Skeletal muscle cell (primary cell): Measurements from ENCODE around the gene SKP1.
A peak's percentile ranks its signal among the peaks of the same experiment; 100 is the strongest.
"Not testable (repeated sequence)": the region's sequence is repeated elsewhere in the genome, so short reads cannot be mapped to it uniquely, and the experiment has no call there.

ENCODE experiments used
- DNase-seq: peaks from one replicate; pipeline ENCODE4 v3.0.0-alpha.2; 2010; ENCODE audit warnings: low read depth
- H3K4me3 ChIP-seq: 2 replicates; pipeline ENCODE4 v1.5.1; 2011; ENCODE audit warnings: low read depth, mild to moderate bottlenecking, control low read depth, low read length, moderate library complexity

The SKP1 gene

DNA sequence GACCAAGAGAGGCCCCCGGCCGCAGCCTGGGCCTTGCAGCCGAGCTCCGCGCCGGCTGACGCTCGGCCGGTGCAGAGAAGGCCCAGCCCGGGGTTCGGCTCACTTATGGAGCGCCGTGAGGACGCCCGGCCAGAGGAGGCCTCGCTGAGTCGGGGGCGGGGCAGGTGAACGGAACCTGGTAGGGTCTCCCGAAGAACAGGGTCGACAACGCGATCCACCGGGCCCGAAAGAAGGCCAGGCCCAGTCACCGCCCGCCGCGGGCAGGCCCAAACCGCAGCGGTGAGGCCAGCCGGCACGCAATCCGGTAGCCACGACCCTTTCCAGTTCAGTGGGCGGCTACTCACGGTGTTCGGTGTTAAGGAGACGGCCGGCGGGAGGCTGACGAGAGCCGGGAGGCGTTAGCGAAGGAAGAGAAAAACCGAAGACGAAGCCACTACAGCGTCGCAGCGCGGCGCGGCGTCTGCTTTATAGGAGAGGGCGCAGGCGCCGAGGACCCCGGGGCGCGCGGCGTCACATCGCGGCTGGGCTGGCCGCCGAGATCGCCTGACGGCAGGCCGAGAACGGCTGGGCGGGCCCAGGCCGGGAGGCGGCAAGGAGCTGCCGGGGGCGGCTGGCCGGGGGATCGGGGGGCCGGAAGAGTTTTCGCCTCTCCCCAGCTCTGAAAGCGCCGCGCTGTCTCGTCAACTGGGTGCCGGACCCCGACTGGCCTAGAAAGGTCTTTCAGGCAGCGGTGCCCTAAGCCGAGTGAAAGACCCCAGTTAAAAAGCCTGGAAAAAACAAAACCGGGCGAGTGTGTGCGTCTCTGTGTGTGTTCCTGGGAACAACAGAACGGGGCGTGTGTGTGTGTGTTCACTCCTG, at the start of gene SKP1:
SKP1 (minus strand) TSS at position 440 of the 858 bp plus-strand sequence. CDS start 2,928 bp downstream, outside the sequence.
- DNase-seq: peak; percentile 31
- peak within 1 kb of the TSS; percentile 80 for H3K4me3 ChIP-seq

DNA sequence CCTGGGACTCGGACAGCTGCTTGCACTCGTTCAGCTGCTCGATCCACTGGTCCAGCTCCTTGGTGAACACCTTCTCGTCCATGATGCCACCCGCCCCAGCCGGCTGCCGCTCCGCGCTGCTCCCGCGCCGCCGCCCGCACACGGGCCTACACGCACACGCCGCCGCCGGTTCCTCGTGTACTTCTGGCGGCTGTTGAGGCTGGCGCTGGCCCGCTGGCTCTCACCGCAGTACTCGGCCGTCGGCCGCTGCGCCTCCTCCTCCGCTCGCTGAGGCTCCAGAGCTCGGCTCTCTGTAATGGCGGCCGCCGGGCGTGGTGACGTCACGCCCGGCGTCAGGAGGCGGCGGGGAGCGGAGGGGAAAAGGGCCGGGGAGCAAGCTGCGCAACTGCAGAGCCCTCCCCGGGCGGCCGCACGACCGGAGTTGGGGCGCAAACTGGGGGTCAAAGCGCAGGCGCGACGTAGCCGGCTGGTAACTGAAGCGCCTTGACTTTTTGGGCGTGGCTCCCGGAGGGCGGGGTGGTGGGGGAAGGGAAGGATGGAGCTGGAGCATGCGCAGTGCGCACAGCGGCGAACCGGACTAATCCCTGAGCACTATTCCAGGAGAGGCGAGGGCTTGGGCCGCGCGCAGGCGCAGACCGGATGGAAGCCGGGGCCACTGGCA, 49.2 kb upstream of the SKP1 start, which contains the start of gene PPP2CA:
PPP2CA (minus strand) TSS at position 294 of the 661 bp plus-strand sequence; CDS start at position 82, 212 bp downstream.
- H3K4me3 ChIP-seq: peak within 1 kb of the TSS; percentile 98
- DNase-seq: peak; percentile 95

DNA sequence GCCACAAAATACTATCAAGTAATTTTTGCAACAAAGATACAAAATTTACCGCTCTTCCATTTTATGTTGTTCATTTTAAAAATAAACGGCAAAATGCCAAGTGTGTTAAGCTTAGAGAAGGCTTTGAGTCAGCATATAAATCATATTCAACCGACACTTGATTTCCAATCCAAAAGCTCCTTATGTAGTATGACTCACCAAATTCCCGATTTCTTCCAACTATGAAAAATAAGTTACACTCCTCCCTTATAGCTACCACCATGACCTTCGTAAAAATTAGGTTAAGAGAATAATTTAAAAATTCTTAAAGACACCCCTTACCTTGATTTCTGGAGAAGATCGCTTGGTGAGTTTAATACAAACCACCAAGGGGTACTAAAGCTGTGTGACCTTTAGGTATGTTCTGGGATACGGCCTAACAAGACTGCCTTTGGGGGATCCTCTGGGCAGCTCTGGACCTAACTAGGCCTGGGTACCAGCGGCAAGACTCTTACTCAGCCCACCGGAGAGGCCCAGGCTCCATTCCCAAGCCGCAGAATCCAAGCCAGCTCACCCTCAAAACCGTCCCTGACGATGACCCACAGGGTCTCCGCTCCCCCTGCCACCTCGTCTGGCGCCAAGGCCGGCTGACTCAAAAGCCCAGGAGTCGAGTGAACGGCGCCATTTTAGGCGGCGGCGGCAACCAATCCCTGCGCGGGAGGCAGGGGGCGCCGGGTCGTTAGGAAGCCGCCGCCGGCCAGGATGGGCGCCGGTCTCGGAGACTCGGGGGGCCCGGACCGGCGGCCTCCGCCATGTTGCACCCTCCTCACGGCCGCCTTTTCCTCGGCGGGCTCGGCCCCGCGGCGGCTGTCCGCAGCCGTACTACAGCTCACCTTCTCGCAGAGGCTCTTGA, 48.4 kb upstream of the SKP1 start:
- H3K4me3 ChIP-seq: peak overlapping the region; percentile 98
- no peak for DNase-seq

DNA sequence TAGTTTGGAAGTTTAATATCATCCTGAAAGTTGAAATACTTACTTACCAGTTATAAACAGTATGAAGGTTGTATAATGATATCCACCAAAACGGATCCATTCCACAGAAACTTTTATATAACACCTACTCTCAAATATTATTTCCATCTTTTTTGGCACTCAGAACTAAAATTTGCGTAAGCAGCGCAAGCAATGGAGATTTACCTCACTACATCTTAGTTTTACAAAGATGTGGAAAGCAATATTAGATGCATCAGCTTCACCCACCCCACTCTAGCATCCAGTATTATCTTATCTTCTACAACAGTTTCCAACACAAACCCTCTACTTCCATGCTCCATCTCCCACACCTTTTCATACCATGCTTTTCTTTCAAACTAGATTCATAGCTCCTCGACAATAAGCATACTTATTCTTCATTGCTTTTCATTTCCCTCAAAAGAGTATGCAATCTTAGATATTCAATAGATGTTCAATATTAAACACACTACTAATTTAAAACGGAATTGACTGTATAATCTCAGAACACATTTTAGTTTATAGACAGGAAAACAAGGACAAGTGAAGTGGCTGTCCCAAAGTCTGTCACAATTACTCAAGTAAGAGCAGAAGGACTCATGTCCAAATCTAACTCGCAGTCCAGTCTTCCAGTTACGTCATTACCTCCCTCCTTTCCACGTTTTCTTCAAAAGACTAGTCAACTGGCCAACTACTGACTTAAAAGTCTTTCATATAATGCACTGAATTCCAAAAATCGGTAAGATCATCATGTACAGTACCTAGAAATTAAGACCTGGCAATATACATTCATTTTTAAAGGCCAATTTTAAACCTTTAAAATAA, 46.9 kb upstream of the SKP1 start:
- no peak for DNase-seq
- peak overlapping the region; percentile 98 for H3K4me3 ChIP-seq

DNA sequence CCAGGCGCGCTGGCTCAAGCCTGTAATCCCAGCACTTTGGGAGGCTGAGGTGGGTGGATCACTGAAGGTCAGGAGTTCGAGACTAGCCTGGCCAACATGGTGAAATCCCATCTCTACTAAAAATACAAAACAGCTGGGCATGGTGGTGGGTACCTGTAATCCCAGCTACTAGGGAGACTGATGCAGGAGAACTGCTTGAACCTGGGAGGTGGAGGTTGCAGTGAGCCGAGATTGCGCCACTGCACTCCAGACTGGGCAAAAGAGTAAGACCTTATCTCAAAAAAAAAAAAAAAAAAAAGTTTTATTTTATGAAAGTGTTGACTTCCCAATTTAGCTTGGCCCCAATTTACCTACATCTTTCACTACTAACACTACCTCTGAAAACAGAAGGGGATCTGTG, 44.9 kb upstream of the SKP1 start:
- H3K4me3 ChIP-seq, DNase-seq: not testable (repeated sequence)

DNA sequence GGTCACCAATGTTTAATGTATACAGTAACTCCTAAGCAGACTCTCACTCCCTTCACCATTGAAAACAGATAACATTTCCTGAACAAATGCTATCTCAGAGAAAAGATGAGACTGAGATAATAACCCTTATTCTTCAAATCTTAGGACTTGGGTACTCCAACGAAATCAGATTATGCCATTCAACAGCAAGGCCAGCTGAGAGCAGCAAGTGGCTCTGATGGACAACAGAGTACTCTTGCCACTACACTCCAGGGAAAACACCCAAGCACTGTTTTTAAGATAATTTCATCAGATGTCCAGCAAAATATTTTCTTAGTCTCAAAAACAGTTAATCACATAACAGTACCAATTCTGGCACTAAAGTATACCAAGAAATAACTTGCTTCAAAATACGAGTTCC, 39.0 kb upstream of the SKP1 start:
- no peak for DNase-seq
- H3K4me3 ChIP-seq: no peak overlapping the region

DNA sequence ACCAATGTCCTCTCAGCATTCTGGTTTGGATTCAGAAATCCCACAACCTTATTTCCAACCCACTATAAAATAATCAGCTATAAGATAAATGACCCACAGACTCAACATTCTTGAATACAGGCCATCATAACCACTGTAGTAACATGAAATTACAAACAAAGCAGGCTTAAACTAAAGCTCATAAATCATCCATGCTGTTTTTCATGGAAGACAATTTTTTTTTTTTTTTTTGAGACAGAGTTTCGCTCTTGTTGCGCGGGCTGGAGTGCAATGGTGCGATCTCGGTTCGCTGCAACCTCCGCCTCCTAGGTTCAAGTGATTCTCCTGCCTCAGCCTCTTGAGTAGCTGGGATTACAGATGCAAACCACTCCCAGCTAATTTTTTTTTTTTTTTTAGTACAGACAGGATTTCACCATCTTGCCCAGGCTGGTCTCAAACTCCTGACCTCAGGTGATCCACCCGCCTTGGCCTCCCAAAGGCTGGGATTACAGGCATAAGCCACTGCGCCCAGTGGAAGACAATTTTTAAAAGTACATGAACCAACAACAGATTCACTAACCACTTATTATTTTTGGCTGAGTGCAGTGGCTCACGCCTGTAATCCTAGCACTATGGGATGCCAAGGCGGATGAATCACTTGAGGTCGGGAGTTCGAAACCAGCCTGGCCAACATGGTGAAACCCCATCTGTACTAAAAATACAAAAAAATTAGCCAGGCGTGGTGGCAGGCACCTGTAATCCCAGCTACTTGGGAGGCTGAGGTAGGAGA, 34.7 kb upstream of the SKP1 start:
- not testable (repeated sequence) for H3K4me3 ChIP-seq
- peak; percentile 24 for DNase-seq

DNA sequence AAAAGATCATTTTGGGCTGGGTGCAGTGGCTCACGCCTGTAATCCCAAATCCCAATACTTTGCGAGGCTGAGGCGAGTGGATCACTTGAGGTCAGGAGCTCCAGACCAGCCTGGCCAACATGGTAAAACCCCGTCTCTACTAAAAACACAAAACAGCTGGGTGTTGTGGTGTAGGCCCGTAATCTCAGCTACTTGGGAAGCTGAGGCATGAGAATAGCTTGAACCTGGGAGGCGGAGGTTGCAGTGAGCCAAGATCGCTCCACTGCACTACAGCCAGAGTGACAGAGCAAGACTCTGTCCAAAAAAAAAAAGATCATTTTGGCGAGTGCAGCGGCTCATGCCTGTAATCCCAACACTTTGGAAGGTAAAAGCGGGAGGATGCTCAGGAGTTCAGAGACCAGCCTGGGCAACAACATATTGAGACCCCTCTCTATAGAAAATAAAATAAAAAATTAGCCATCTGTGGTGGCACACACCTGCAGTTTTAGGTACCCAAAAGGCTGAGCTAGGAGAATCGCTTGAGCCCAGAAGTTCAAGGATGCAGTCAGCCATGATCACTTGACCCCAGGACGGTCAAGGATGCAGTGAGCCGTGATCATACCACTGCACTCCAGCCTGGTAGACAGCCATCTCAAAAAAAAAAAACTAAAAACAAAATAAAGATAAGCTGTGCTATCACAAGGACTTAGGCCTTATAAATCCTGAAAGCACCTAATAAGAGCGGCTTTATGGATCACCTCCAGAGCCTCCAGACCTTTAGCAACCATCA, 32.9 kb upstream of the SKP1 start:
- no peak for DNase-seq
- H3K4me3 ChIP-seq: no peak overlapping the region

DNA sequence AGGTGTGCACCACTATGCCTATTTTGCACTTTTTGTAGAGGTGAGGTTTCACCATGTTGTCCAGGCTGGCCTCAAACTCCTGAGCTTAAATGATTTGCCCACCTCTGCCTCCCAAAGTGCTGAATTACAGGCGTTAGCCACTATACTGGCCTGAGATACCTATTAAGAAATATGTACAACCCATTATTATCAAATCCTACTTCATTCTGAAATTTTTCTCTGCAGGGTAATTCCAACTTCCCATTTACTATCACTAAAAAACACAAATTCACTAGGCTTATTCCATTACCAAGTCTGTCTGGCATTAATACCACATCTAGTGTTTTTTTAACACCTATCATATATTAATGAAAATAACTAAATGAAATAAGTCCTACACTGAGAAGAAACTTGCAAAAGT, 30.9 kb upstream of the SKP1 start:
- no peak overlapping the region for H3K4me3 ChIP-seq
- DNase-seq: no peak

DNA sequence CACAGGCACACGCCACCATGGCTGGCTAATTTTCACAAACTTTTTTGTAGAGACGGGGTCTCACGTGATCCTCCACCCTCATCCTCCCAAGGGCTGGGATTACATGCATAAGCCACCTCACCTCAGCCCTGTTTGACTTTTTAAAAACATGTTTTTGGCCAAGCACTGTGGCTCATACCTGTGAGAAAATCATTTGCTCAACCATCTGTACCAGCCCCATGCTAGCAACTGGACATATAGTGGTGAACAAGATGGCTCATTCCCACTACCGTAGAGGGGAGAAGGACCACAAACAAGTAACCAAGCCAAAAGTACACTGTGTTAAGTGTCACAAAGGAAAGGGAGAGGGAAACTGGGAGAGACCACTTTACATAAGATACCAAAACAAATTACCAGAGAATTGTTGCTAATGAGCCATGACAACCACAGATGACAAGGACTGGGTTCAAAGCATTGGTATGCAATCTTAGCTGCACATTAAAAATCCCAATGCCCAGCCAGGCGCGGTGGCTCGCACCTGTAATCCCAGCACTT, 29.9 kb upstream of the SKP1 start:
- no peak for DNase-seq
- no peak overlapping the region for H3K4me3 ChIP-seq

DNA sequence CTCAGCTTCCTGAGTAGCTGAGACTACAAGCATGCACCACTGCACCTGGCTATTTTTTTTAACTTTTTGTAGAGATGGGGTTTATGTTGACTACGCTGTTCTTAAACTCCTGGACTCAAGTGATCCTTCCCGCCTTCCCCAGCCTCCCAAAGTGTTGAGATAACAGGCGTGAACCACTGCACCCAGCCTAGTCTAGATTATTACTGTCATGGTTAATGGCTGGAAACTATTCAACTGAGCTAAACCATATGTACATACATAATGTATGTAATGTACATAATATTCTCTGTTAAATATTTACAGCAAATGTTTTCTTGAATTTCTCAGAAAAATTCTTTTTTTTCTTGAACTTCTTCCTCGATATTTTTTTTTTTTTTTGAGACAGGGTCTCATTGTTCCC, 27.8 kb upstream of the SKP1 start:
- no peak overlapping the region for H3K4me3 ChIP-seq
- DNase-seq: no peak

DNA sequence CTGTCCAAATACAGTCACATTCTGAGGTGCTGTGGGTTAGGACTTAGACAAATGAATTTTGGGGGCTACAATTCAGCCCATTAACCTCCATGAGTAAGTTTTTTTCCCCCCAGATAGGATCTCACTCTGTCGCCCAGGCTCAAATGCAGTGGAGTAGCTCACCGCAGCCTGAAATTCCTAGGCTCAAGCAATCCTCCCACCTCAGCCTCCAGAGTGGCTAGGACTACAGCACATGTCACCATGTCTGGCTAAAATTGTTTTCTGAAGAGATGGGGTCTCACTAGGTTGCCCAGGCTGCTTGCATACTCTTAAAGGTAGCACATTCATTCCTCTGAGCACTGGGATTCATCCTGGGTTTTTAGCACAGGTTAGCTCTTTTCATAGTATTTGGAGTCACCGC, 26.9 kb upstream of the SKP1 start:
- no peak for DNase-seq
- no peak overlapping the region for H3K4me3 ChIP-seq

DNA sequence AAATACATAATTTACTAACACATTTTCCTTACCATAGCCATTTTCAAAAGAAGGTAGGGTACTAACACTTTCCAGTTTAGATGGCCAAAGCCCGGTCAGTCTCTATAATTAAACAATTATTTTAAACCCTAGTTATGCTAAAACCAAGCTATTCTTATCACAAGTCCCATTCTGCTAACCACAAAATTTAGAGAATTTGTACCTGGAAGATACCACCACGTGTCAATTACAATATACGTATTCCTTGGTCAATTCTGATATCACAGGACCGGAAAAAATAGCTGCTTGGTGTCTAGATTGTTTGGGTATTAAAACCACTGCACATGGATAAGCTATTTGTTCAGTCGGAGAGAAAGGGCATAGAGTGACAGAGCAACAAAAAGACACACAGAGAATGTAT, 18.9 kb upstream of the SKP1 start:
- no peak for DNase-seq
- H3K4me3 ChIP-seq: no peak overlapping the region

DNA sequence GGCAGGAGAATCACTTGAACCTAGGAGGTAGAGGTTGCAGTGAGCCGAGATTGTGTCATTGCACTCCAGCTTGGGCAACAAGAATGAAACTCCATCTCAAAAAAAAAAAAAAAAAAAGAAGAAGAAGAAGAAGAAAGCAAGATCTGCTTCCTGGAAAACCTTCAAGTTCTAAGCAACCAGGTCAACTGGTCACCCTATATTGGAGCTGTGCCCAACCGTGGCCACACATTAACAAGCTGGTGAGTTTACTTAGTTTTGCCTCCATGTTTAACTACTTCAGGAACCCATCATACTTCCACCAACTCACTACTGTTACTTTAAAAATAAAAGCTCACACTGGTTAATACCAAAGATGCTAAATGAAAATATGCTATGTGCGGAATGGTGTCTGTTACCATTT, 12.3 kb upstream of the SKP1 start:
- DNase-seq: no peak
- H3K4me3 ChIP-seq: no peak overlapping the region

DNA sequence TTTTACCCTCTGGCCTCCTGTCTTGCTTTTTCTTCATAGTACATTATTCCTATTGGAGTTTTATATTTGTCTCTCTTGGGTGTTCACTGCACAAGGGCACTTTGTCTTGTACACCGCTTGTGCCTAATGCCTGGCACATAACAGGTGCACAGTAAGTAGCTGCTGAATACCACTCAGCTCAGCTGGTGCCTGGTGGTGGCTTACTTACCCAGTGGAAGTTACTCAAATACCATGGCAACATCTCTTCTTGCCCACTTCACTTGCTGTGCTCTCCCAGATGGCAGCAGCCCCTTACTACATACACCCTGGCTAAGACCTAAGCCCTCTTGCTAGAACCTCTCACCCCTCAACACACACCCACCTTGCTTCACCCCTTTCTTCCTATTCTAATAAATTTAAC, 11.3 kb upstream of the SKP1 start:
- no peak overlapping the region for H3K4me3 ChIP-seq
- no peak for DNase-seq

DNA sequence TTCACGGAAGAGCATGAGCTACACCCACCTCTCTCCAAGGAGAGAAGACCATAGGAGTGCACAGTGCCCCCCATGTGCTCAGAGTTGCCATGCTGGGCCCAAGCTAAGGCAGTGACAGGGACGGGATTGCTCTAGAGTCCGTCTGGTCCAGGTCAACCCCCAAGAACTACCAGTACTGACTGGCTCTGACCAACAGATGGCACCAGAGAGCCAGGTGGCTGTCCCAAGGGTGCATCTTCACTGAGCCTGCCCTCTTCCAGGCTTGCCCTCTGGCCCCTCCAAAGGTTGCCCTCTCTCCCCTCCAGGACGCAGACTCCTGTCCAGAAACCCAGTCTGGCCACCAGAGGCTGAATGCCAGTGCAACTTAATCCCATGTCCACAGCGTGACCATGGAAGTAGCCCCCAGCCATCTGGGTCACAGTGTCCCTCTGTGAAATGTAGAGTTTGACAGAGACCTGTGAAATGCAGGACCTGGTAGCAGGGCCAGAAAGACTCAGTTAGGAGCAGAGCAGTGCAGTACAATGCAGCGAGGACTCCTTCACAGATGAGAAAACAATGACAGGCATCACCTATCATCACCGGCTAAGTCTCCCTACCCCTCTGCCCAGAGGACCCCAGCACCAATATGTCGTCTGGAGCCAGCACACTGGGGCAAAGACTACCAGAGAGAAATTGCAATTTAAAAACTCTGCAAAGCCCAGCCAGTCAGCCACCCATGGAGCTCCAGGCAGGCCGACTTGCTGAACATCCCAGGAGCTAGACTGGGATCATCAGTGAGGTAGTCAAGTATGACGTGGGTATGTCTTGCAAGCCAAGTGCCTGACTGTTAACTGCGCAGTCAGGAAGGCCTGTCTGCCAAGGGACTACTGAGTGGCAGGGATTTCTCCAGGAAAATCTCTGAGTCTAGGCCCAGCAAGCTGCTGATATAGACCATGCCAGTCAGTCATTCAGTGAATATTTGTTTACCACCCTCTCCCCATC, 7.7 kb upstream of the SKP1 start:
- no peak overlapping the region for H3K4me3 ChIP-seq
- DNase-seq: no peak
